OCI-LY7 (cell line): ENCODE results near the gene ZNF101. TPM values are rescaled to one million over a fixed set of nuclear protein-coding genes. Genes with fewer than 3 reads are reported as not detected.
"Not testable (repeated sequence)": the region's sequence is repeated elsewhere in the genome, so short reads cannot be mapped to it uniquely, and the experiment has no call there.

Source experiments
- BruUV-seq: library from RNA; stranded (reverse); fragments of 400-500 nt; replicated peaks from 2 replicates; lab custom pipeline; 2021; lab: Mats Ljungman, UMichigan
- CTCF ChIA-PET: fragments of 300-600 bp; sonication (Branson Sonifier 250); formaldehyde crosslinking; loops from one replicate; lab custom pipeline; 2022; ENCODE audit warnings: antibody characterized with exemption; ENCODE audit not compliant: unreplicated experiment; lab: Charles Lee
- POLR2A ChIA-PET: fragments of 300-600 bp; sonication (Branson Sonifier 250); formaldehyde crosslinking; loops from one replicate; lab custom pipeline; 2022; ENCODE audit warnings: antibody characterized with exemption; lab: Charles Lee
- DNase-seq: peaks from one replicate; pipeline ENCODE4 v3.0.0-alpha.2; 2015; ENCODE audit warnings: low spot score
- H2AFZ ChIP-seq: fragments of 200-600 bp; sonication (generic), shearing (Covaris generic); 2 replicates; pipeline ENCODE4 v1.6.1; 2014; ENCODE audit warnings: mild to moderate bottlenecking, antibody characterized with exemption, low read length, moderate library complexity
- H3K27ac ChIP-seq: fragments of 200-600 bp; sonication (generic); 2 replicates; pipeline ENCODE4 v1.5.1; 2014; ENCODE audit warnings: mixed run types, low read depth, mild to moderate bottlenecking, moderate library complexity, low read length, inconsistent platforms; ENCODE audit not compliant: poor library complexity, severe bottlenecking
- H3K36me3 ChIP-seq: fragments of 200-600 bp; sonication (generic); 2 replicates; pipeline ENCODE4 v1.6.1; 2014; ENCODE audit warnings: mild to moderate bottlenecking, antibody characterized with exemption, low read length, moderate library complexity, mixed read lengths; ENCODE audit not compliant: insufficient read depth
- H3K4me1 ChIP-seq: fragments of 200-600 bp; sonication (generic); 2 replicates; pipeline ENCODE4 v1.5.1; 2014; ENCODE audit warnings: mild to moderate bottlenecking, low read length; ENCODE audit not compliant: insufficient read depth, poor library complexity, severe bottlenecking
- H3K4me2 ChIP-seq: fragments of 200-600 bp; sonication (generic); 2 replicates; pipeline ENCODE4 v1.6.1; 2014; ENCODE audit warnings: mild to moderate bottlenecking, low read length
- H3K4me3 ChIP-seq: fragments of 200-600 bp; sonication (generic); 2 replicates; pipeline ENCODE4 v1.5.1; 2014; ENCODE audit warnings: mild to moderate bottlenecking, low read depth, low read length; ENCODE audit not compliant: poor library complexity, severe bottlenecking
- H3K79me2 ChIP-seq: fragments of 200-600 bp; sonication (generic); 2 replicates; pipeline ENCODE4 v1.6.1; 2016; ENCODE audit warnings: low read depth, mild to moderate bottlenecking, low read length, moderate library complexity, mixed read lengths; ENCODE audit not compliant: insufficient read depth
- H3K9me2 ChIP-seq: fragments of 200-600 bp; sonication (generic); 2 replicates; pipeline ENCODE4 v1.6.1; 2016; ENCODE audit warnings: mild to moderate bottlenecking, low read length, mixed read lengths; ENCODE audit not compliant: insufficient read depth
- H3K9me3 ChIP-seq: fragments of 200-600 bp; sonication (generic); 2 replicates; pipeline ENCODE4 v1.6.1; 2014; ENCODE audit warnings: mild to moderate bottlenecking, mixed run types, low read length, mixed read lengths
- H4K20me1 ChIP-seq: fragments of 200-600 bp; sonication (generic); 2 replicates; pipeline ENCODE4 v1.6.1; 2014; ENCODE audit warnings: mild to moderate bottlenecking, antibody characterized with exemption, low read length, moderate library complexity, mixed read lengths; ENCODE audit not compliant: insufficient read depth
- EZH2phosphoT487 ChIP-seq: fragments of 200-600 bp; sonication (generic); IDR thresholded peaks from 2 replicates; pipeline ENCODE4 v1.6.1; 2018; ENCODE audit warnings: low read depth, borderline replicate concordance, mild to moderate bottlenecking, mixed run types, antibody characterized with exemption, low read length, moderate library complexity, mixed read lengths
- intact Hi-C: fragments of 100-400 bp; cut with micrococcal nuclease; formaldehyde crosslinking; loops from one replicate; pipeline ENCODE4 v1.10.0; 2022; ENCODE audit not compliant: unreplicated experiment
- total RNA-seq, 2 experiments: library from RNA; depleted of rRNA in 1 of 2; stranded (reverse); fragments of >200 nt in 1 of 2; shearing (Covaris generic) in 1 of 2; gene quantifications; 2 replicates each; pipeline ENCODE4 v1.2.3, GENCODE V29; 2014 to 2022
- TF ChIP-seq, protein P1 (sequence below): fragments of 200-600 bp; sonication (generic); conservative IDR thresholded peaks from 2 replicates; pipeline ENCODE4 v1.5.1; 2014; ENCODE audit warnings: mild to moderate bottlenecking, antibody characterized with exemption, low read length, moderate library complexity, mixed read lengths

ZNF101 gene
- total RNA-seq, 2 experiments from 2014 or later = 66.6 to 83.8 TPM

DNA sequence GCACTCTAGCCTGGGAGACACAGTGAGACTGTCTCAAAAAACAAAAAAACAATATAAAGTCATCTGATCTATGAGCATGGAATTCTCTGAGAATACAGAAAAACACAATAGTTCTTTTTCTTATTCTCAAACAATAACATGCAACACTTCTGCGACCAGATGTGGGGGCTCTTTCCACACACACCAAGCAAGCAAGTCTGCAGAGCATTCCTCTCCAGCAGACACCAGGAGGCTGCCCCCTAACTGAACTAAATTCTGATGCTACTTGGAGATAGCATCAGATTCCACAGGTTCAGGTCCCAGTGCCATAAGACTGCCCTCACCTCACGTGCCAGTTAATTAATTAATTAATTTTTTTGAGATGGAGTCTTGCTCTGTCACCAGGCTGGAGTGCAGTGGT, 27.7 kb downstream of the ZNF101 start:
- Histone ChIP-seq H3K36me3 (no peaks in the 10 kb centered on the region), H4K20me1 (no peaks in the 10 kb centered on the region), H3K9me2 (no peaks in the 10 kb centered on the region), H3K4me2 (no peak overlapping the region), H3K27ac (no peak overlapping the region), H3K9me3 (no peaks in the 10 kb centered on the region), H3K79me2 (no peaks in the 10 kb centered on the region), H2AFZ (no peak overlapping the region), H3K4me1 (no peaks in the 10 kb centered on the region), H3K4me3 (no peak overlapping the region)
- CTCF ChIA-PET = no interaction called here
- no peak for DNase-seq
- BruUV-seq = no TSS peak
- TF ChIP-seq, protein P1, sequence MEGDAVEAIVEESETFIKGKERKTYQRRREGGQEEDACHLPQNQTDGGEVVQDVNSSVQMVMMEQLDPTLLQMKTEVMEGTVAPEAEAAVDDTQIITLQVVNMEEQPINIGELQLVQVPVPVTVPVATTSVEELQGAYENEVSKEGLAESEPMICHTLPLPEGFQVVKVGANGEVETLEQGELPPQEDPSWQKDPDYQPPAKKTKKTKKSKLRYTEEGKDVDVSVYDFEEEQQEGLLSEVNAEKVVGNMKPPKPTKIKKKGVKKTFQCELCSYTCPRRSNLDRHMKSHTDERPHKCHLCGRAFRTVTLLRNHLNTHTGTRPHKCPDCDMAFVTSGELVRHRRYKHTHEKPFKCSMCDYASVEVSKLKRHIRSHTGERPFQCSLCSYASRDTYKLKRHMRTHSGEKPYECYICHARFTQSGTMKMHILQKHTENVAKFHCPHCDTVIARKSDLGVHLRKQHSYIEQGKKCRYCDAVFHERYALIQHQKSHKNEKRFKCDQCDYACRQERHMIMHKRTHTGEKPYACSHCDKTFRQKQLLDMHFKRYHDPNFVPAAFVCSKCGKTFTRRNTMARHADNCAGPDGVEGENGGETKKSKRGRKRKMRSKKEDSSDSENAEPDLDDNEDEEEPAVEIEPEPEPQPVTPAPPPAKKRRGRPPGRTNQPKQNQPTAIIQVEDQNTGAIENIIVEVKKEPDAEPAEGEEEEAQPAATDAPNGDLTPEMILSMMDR = no peak
- no peak for TF ChIP-seq EZH2phosphoT487
- intact Hi-C loops = no loop called here
- POLR2A ChIA-PET = no interaction called here

- H4K20me1 ChIP-seq = no peaks in the 10 kb centered on the region
- intact Hi-C loops = no loop called here
- no peak for DNase-seq
- no peaks in the 10 kb centered on the region for H3K36me3 ChIP-seq
- ChIA-PET CTCF (no interaction called here), POLR2A (no interaction called here)
- TF ChIP-seq, protein P1 = no peak
- TF ChIP-seq EZH2phosphoT487 = no peak
- BruUV-seq = no TSS peak
- no peaks in the 10 kb centered on the region for H3K9me3 ChIP-seq
- H3K27ac ChIP-seq = no peak overlapping the region
- no peak overlapping the region for H3K4me3 ChIP-seq
- no peaks in the 10 kb centered on the region for H3K4me1 ChIP-seq
- no peak overlapping the region for H3K4me2 ChIP-seq
- H2AFZ ChIP-seq = no peak overlapping the region
- H3K79me2 ChIP-seq = no peaks in the 10 kb centered on the region
- no peaks in the 10 kb centered on the region for H3K9me2 ChIP-seq
These were observed 28.9 kb downstream of the ZNF101 start for GRCh38 chr19:19697589-19697988.

- H3K9me2 ChIP-seq, intact Hi-C loops, DNase-seq, CTCF ChIA-PET, H3K4me3 ChIP-seq, H2AFZ ChIP-seq, POLR2A ChIA-PET, H3K9me3 ChIP-seq, H3K36me3 ChIP-seq, H3K4me2 ChIP-seq, H3K4me1 ChIP-seq, H3K27ac ChIP-seq, H4K20me1 ChIP-seq, H3K79me2 ChIP-seq, BruUV-seq: not testable (repeated sequence)
These were observed 31.9 kb downstream of the ZNF101 start for GRCh38 chr19:19700493-19700892.
